Fibroblast of the conjunctiva (primary cell): ENCODE measurements around the gene CIROP.

Source experiments
- DNase-seq: peaks from one replicate; pipeline ENCODE4 v3.0.0-alpha.2; 2010; ENCODE audit warnings: low read depth

Gene CIROP

DNA sequence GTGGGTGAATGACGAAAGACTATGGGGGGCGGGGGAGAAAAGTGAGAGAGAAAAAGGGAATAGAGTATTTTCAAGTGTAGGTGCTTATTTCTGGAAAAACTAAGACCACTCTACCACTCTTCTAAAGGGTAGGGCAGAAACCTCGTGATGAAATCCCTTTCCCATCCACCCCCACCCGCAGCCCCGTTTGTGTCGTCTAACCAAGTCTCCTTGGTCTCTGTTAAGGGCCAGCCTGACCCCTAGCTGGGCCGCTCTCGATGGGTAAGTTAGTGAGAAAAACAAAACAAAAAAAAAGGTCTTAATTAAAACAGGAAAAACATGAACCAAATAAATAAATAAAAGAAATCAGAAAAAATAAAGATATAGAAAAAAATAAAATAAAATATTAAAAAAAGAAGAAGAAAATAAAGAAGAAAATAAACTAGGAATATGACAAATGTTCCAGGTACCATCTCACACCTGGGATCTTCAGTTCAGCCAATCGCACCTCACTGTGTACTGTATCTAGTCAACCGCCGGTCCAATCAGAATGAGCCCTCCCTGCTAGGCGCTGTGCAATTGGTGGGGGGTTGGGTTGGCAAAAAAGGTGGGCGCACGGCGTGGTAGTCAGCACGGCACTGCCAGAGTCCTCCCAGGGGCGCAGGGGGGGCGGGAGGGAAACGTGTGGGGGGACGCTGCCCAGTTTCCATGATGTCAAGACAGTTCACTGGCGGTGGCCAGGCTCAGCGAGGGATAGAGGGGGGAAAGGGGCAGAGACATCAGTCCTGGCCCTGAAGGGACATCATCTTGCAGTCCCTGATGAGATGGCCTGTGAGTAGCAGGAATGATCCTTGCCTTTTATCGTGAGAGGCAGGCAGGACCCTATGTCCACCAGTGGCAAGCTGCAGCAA is 37.7 kb downstream of the CIROP start:
- DNase-seq, result no peak

GRCh38 chr14:23066368-23066767 is 38.4 kb downstream of the CIROP start:
- no peak for DNase-seq

- no peak for DNase-seq
Observed at GRCh38 chr14:23063601-23064000, 41.2 kb downstream of the CIROP start.

DNA sequence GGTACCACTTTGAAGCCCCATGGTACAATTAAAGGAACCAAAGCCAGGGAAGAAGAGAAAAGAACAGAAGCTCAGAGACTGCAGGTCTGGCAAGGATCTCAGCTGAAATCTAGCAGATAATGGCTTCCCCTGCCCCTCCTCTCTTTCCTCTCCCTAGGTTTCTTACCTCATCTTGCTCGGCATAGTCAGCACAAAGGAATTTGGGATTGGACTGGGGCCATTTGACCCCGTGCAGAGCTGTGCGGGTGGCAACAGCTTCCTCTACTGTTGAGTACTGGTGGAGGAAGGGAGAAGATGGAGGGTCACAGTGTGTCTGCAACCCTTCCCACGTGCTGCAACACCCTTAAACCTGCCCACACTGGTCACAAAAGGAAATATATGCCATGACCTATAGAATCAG is 42.8 kb downstream of the CIROP start:
- DNase-seq, result peak; percentile 88

GRCh38 chr14:23060536-23061260 is 44.1 kb downstream of the CIROP start:
- no peak for DNase-seq

DNA sequence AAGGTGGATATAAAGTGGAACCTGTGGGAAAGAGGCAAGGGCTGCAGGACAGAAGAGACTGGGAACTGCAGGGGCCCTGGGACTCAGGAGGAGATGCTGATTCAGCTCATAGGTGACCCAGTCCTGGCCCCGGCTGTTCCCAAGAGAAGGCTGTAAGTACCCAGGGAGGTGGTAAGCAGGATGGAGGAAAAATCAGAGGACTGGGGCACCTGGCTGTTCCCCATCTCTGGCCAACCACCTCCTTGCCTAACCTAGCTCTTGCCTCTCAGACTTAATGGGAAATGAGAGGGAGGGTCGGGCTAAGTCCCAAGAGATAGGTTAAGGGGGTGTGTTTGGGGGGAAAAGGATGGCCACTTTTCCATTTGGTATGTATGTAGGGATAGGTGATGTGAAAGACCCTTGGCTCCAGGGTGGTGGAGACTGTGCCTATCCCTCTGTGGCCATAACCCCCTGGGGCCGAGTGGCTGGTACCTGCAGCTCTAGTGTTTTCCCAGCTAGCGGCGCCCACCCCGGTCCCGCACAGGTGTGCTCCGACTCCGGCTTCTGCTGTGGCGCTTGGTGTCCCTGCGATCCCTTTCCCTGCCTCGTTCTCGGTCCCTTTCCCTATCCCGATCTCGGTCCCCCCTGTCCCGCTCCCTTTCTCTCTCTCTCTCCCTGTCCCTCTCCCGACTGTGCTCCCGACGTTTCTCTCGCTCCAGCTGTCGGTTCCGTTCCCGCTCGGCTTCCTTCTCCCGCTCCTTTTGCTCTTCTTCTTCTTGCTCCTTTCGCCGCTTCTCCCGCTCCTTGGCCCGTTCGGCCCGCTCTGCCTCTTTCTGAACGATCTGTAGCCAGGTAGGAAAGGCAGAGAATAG is 45.9 kb downstream of the CIROP start:
- no peak for DNase-seq

GRCh38 chr14:23057757-23058653 is 46.8 kb downstream of the CIROP start:
- DNase-seq, result peak; percentile 75

- no peak for DNase-seq
Observed at GRCh38 chr14:23056956-23057756, 47.6 kb downstream of the CIROP start, which contains the start of gene CDH24. Gene CDH24, minus strand, starts transcription at chr14:23057520. Its CDS starts 1,787 bp downstream, at chr14:23055733.

DNA sequence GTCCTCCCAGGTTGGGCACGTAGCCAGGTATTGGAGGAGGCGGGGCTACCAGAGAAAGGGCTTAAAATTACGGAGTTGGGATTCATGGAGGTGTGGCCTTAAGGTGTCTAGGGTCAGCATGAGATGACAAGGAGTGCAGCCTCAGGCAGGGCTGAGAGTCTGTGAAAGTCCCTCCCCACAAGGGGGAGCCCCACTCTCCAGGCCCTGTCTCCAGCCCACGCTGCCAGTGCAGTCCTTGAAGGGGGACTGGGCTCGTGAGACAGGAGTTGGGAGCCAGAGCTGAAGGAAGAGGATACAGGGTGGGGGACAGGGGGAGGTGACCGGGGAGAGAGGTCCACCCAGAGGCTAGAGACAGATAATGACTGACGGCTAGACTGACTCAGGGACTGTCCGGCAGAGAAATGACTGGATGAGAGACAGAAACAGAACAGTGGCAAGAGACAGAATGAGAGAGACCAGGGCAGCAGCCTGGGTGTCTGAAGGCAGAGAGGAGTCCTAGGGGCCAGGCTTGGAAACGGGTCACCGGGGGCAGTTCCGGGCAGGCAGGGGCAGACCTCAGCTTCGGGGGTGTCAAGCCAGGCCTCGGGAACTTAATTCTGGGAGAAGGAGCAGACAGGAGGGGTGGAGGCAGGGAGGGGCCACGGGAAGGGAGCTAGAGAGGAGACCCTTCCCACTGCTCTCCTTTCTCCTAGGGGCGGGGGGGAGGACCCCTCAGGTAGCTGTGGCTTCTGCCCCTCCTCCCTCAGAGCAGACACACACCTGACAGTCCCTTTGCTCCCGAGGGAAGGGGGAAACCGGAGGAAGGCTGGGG is 48.4 kb downstream of the CIROP start:
- DNase-seq, result no peak

GRCh38 chr14:23055621-23056144 is 49.1 kb downstream of the CIROP start:
- no peak for DNase-seq

- no peak for DNase-seq
Observed at GRCh38 chr14:23055147-23055550, 49.6 kb downstream of the CIROP start.

DNA sequence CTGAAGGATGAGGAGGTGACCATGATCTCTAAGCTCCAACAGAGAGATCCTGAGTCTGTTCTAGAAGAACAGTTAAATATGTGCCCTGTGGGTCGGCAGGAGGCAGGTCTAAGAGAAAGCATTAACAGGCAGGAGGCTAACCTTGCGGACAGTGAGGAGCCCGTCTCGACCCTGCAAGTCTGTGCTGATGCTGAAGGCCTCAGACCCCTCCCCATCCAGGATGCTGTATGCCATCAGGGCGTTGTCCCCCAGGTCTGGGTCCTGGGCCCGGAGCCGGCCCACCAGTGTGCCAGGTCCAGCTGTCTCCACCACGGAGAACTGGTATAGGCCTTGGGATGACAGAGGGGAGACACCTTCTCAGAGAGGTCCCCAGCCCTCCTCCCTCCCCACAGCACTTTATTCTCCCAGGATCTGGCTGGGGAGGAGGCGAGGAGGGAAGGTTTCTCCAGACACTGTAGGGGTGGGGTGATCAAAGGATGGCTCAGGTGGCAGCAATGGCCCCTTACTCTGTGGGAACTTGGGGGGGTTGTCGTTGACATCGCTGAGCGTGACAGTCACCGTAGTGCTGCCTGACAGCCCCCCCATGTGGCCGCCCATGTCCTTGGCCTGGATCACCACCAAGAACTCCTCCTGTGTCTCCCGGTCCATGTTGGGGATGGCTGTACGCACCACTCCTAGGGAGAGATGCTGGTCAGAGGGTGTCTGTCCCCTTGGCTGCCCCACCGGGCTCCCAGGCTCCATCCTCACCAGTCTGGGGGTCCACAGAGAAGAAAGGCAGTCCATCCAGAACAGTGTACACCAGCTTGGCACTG is 50.6 kb downstream of the CIROP start:
- DNase-seq, result no peak

DNA sequence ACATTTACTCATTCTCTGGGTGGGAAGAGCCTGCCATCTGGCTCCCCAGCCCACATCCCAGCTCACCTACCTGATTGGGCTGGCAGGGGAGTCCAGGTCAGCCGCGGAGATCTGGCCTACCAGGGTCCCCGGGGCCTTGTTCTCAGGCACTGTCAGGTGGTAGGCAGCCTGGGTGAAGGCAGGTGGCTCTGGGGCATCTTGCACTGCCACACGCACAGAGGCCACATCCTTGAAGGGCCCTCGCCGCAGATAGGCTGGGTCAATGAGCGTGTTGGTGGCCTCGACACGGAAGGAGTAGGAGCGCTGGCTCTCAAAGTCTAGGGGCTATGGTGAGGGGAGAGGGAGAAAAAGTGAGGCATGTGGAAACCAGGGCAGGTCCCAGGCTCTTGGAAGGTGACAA is 51.4 kb downstream of the CIROP start:
- no peak for DNase-seq

- DNase-seq, result no peak
Observed at GRCh38 chr14:23052671-23053070, 52.1 kb downstream of the CIROP start.

GRCh38 chr14:23052182-23052623 is 52.6 kb downstream of the CIROP start:
- DNase-seq, result no peak

DNA sequence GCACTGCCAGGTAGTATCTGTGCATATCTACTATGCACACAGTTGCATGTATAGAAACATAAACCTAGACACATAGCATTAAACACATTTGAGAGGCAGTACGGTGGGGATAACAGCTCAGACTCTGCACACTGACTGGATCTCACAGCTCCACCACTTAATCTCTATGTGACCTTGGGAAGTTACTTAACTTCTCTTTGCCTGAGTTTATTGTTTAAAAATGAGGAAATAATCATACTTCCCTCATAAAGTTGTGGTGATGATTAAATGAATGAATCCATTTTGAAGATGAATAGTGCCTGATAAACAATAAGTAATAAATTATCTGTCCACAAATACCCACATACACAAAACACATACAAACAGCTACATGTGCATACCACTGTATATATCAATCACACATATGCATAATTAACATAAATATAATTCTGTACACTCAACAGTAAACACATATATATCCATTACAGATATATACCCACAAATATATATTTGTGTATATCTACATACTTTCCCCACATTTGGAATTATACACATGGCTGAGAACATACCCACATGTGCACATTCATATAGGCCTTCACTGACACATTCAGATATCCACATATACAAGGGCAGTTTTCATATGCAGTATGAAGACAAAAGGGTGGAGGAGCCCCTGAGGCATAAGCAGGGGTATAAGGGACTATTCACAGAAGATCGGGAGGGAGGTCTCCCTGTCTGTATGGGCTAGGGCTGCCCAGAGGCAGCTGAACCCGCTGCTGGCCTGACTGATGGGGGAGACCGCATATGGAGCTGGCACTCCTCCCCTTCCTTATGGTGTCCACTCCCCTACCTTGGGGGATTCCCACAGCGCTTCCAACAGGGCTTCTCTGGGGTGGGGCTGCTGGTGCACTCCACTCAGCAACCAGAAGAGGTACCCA is 53.4 kb downstream of the CIROP start:
- DNase-seq, result no peak
